WTC11 (cell line): ENCODE data around the gene TMEM81.

Experiments used
- ATF6 ChIP-seq: sonication (generic); formaldehyde crosslinking; IDR thresholded peaks from 2 replicates; pipeline ENCODE4 v1.8.1; 2023; ENCODE audit warnings: mild to moderate bottlenecking, missing genetic modification reagents
- CBFB ChIP-seq: sonication (generic); formaldehyde crosslinking; IDR thresholded peaks from 2 replicates; pipeline ENCODE4 v1.8.1; 2022; ENCODE audit warnings: mild to moderate bottlenecking, low read depth, missing genetic modification reagents
- CTCF ChIP-seq: fragments of 200-600 bp; IDR thresholded peaks from 2 replicates; pipeline ENCODE4 v1.8.0; 2022; ENCODE audit warnings: antibody characterized with exemption
- E2F5 ChIP-seq: sonication (generic); formaldehyde crosslinking; IDR thresholded peaks from 2 replicates; pipeline ENCODE4 v1.8.1; 2022; ENCODE audit warnings: mild to moderate bottlenecking, moderate library complexity, missing genetic modification reagents
- EMX1 ChIP-seq: fragments of 250-450 bp; sonication (Bioruptor Pico); IDR thresholded peaks from 2 replicates; pipeline ENCODE4 v1.8.0; 2021; ENCODE audit warnings: mild to moderate bottlenecking
- ESRRA ChIP-seq: sonication (generic); formaldehyde crosslinking; IDR thresholded peaks from 2 replicates; pipeline ENCODE4 v1.8.1; 2022; ENCODE audit warnings: mild to moderate bottlenecking, missing genetic modification reagents, borderline replicate concordance
- GABPB1 ChIP-seq: sonication (generic); formaldehyde crosslinking; IDR thresholded peaks from 2 replicates; pipeline ENCODE4 v1.8.1; 2023; ENCODE audit warnings: mild to moderate bottlenecking, missing genetic modification reagents
- JUN ChIP-seq: sonication (generic); formaldehyde crosslinking; IDR thresholded peaks from 2 replicates; pipeline ENCODE4 v1.8.0; 2023; ENCODE audit warnings: mild to moderate bottlenecking, missing genetic modification reagents
- NFYB ChIP-seq: sonication (generic); formaldehyde crosslinking; conservative IDR thresholded peaks from 2 replicates; pipeline ENCODE4 v1.8.0; 2022; ENCODE audit warnings: low read depth, missing genetic modification reagents
- RELA ChIP-seq: sonication (generic); formaldehyde crosslinking; IDR thresholded peaks from 2 replicates; pipeline ENCODE4 v1.8.1; 2022; ENCODE audit warnings: missing genetic modification reagents, mild to moderate bottlenecking, borderline replicate concordance
- STAT6 ChIP-seq: sonication (generic); formaldehyde crosslinking; conservative IDR thresholded peaks from 2 replicates; pipeline ENCODE4 v1.8.1; 2023; ENCODE audit warnings: mild to moderate bottlenecking, low read depth, missing genetic modification reagents, moderate library complexity
- TEAD4 ChIP-seq: sonication (generic); formaldehyde crosslinking; IDR thresholded peaks from 2 replicates; pipeline ENCODE4 v1.8.0; 2022; ENCODE audit warnings: mild to moderate bottlenecking, missing genetic modification reagents
- ZBTB21 ChIP-seq: sonication (generic); formaldehyde crosslinking; IDR thresholded peaks from 2 replicates; pipeline ENCODE4 v1.8.1; 2023; ENCODE audit warnings: mild to moderate bottlenecking, missing genetic modification reagents, borderline replicate concordance
- ZNF121 ChIP-seq: sonication (generic); formaldehyde crosslinking; IDR thresholded peaks from 2 replicates; pipeline ENCODE4 v1.8.0; 2023; ENCODE audit warnings: missing genetic modification reagents

GRCh38 chr1:205074513-205074912, 9.7 kb downstream of the TMEM81 start:
- TF ChIP-seq STAT6 (CRISPR knock-in tag) (no peak), TEAD4 (CRISPR knock-in tag) (no peak), CTCF (no peak), ZBTB21 (no peak), ZNF121 (CRISPR knock-in tag) (no peak), ATF6 (CRISPR knock-in tag) (no peak), EMX1 (CRISPR knock-in tag) (no peak), JUN (CRISPR knock-in tag) (no peak), CBFB (CRISPR knock-in tag) (no peak), GABPB1 (no peak), NFYB (CRISPR knock-in tag) (no peak), RELA (no peak), E2F5 (CRISPR knock-in tag) (no peak), ESRRA (CRISPR knock-in tag) (no peak)
